ENCODE results near the gene VGLL4.

GRCh38 chr3:11592445-11593298, 51.0 kb downstream of the VGLL4 start:
- TF ChIP-seq CTCF (IDR thresholded peaks at IDR 0.05) (no peak), CHD4 (IDR thresholded peaks at IDR 0.05; ENCODE audit: borderline replicate concordance) (no peak), MAX (IDR thresholded peaks at IDR 0.05) (no peak), SMC3 (IDR thresholded peaks at IDR 0.05) (no peak), POLR2A (IDR thresholded peaks at IDR 0.05; ENCODE audit: low read length) (no peak), RFX5 (IDR thresholded peaks at IDR 0.05) (no peak), TP53 (CRISPR knock-in tag; IDR thresholded peaks at IDR 0.05) (no peak), MAFK (IDR thresholded peaks at IDR 0.05; ENCODE audit: partially characterized antibody) (no peak)

Measured in A549 (cell line).